Pancreas (tissue), 10 donors: ENCODE results near the gene ITGB7. TPM values are rescaled to one million over a fixed set of nuclear protein-coding genes. Genes with fewer than 3 reads are reported as not detected.

Experiments
- ATAC-seq, 4 donors: fragments of 200-7000 bp; cut with Tn5 transposase; one replicate each; pipeline versions ENCODE4 v1.8.0 to v1.9.1; 2020; ENCODE audit warnings: mild to moderate bottlenecking in 4 of 4, moderate library complexity in 4 of 4
- DNase-seq, 6 donors: peaks; one replicate each; pipeline ENCODE4 v3.0.0-alpha.2; 2020
- FAIRE-seq: peaks from 2 replicates; lab custom pipeline; 2012; peaks lifted over from hg19 to GRCh38; lab: Jason Lieb, UNC
- H3K27ac ChIP-seq, 4 donors: fragments of 200-600 bp; sonication (generic); 1 replicate in 3 of 4; 2 replicates in 1 of 4; pipeline versions ENCODE4 v1.5.0 to v1.8.0; 2020
- H3K27me3 ChIP-seq, 4 donors: fragments of 200-600 bp; one replicate each; pipeline ENCODE4 v1.8.0; 2021
- H3K36me3 ChIP-seq, 3 donors: fragments of 200-600 bp; sonication (generic) in 1 of 3; one replicate each; pipeline versions ENCODE4 v1.5.0 to v1.8.0; 2020 to 2021
- H3K4me1 ChIP-seq, 3 donors: fragments of 200-600 bp; one replicate each; pipeline ENCODE4 v1.8.0; 2021
- H3K4me3 ChIP-seq, 4 donors: fragments of 200-600 bp; sonication (generic) in 2 of 4; one replicate each; pipeline versions ENCODE4 v1.5.0 to v1.8.0; 2020 to 2021
- H3K9me3 ChIP-seq, 4 donors: fragments of 200-600 bp; one replicate each; pipeline ENCODE4 v1.8.0; 2021
- WGBS, 2 donors: extraction: QIAGEN DNeasy Blood & Tissue Kit; methylation state at CpG; one replicate each; pipeline ENCODE4 v1.1.7; 2013; 5-methylcytosine and 5-hydroxymethylcytosine counted together
- intact Hi-C, 3 donors: fragments of 100-400 bp; cut with DNase I; formaldehyde crosslinking; loops; one replicate each; pipeline versions ENCODE4 v1.11.1 to v1.14.2; 2022
- polyA plus RNA-seq, 2 donors: library from polyadenylated mRNA; stranded (reverse); fragments of 200-250 nt; gene quantifications; one replicate each; pipeline ENCODE4 v1.2.3, GENCODE V29; 2013
- total RNA-seq, 6 donors: library from RNA; stranded (reverse); fragmentation: NEBNext Ultra II Directional in 4 of 6; extraction: Animal tissue kit (Norgen Biotek cat#: 25700) in 4 of 6; gene quantifications; one replicate each; pipeline versions ENCODE4 v1.2.1 to v1.2.4, GENCODE V29; 2021 to 2023
- TF ChIP-seq, protein P1 (sequence below), 4 donors: fragments of 200-600 bp; sonication (generic) in 3 of 4; IDR thresholded peaks; one replicate each; pipeline versions ENCODE4 v1.5.0 to v1.8.0; 2021; ENCODE audit warnings: antibody characterized with exemption in 4 of 4
- donor health status: healthy with polysubstance abuse.
- donor health status: DM: no; HTN: no; CAD: no; lungs with moderate emphysema.
- donor health status: DM: no; HTN: no; CAD: no.
- donor health status: control.
- donor health status: control.
- donor health status: Bipolar disorder and iron deficiency.
- donor health status: DM: yes; HTN: yes; CAD: no.
- donor health status: DM: no; HTN: no; CAD: no.
- donor health status: DM: no; HTN: no; CAD: no.
- donor health status: DM: yes; HTN: yes; CAD: no.

The ITGB7 gene
- total and polyA plus RNA-seq, 8 donors, result 1.1 to 1.8 (median 1.6) TPM

GRCh38 chr12:53201177-53201541 is 5.9 kb downstream of the ITGB7 start:
- peaks cover 0 to 6% (median 0%) of the 10 kb centered on the region in 3 donors for H3K4me1 ChIP-seq
- FAIRE-seq (no peak), ATAC-seq (no peak), DNase-seq (no peak)
- no peaks in the 10 kb centered on the region for H3K36me3 ChIP-seq
- no peaks in the 10 kb centered on the region for H3K27me3 ChIP-seq
- no peak overlapping the region for H3K4me3 ChIP-seq
- TF ChIP-seq, protein P1, sequence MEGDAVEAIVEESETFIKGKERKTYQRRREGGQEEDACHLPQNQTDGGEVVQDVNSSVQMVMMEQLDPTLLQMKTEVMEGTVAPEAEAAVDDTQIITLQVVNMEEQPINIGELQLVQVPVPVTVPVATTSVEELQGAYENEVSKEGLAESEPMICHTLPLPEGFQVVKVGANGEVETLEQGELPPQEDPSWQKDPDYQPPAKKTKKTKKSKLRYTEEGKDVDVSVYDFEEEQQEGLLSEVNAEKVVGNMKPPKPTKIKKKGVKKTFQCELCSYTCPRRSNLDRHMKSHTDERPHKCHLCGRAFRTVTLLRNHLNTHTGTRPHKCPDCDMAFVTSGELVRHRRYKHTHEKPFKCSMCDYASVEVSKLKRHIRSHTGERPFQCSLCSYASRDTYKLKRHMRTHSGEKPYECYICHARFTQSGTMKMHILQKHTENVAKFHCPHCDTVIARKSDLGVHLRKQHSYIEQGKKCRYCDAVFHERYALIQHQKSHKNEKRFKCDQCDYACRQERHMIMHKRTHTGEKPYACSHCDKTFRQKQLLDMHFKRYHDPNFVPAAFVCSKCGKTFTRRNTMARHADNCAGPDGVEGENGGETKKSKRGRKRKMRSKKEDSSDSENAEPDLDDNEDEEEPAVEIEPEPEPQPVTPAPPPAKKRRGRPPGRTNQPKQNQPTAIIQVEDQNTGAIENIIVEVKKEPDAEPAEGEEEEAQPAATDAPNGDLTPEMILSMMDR (IDR thresholded peaks at IDR 0.05), result no peak
- intact Hi-C loops, result no loop called here
- H3K9me3 ChIP-seq, result no peaks in the 10 kb centered on the region
- H3K27ac ChIP-seq, result no peak overlapping the region
- WGBS, 2 donors, result 77 to 79% methylated on average over 1 of the region's 1 CpG

GRCh38 chr12:53200458-53201176 is 6.4 kb downstream of the ITGB7 start:
- TF ChIP-seq, protein P1 (IDR thresholded peaks at IDR 0.05), result no peak
- H3K27me3 ChIP-seq, result no peaks in the 10 kb centered on the region
- no peak for DNase-seq
- WGBS, 2 donors, result 80 to 87% methylated on average over 10 of the region's 10 CpGs
- no peak for ATAC-seq
- H3K4me1 ChIP-seq, result peaks cover 0 to 6% (median 0%) of the 10 kb centered on the region in 3 donors
- no peak for FAIRE-seq
- no peaks in the 10 kb centered on the region for H3K9me3 ChIP-seq
- H3K27ac ChIP-seq, result no peak overlapping the region
- no peaks in the 10 kb centered on the region for H3K36me3 ChIP-seq
- intact Hi-C loops, result no loop called here
- no peak overlapping the region for H3K4me3 ChIP-seq

- no peak for ATAC-seq
- peaks cover 0 to 6% (median 0%) of the 10 kb centered on the region in 3 donors for H3K4me1 ChIP-seq
- H3K27me3 ChIP-seq, result no peaks in the 10 kb centered on the region
- no peak for FAIRE-seq
- no peaks in the 10 kb centered on the region for H3K9me3 ChIP-seq
- DNase-seq, result no peak
- H3K4me3 ChIP-seq, result no peak overlapping the region
- TF ChIP-seq, protein P1 (IDR thresholded peaks at IDR 0.05), result no peak
- intact Hi-C loops, result no loop called here
- H3K36me3 ChIP-seq, result no peaks in the 10 kb centered on the region
- no peak overlapping the region for H3K27ac ChIP-seq
- 73 to 83% methylated on average over 2 of the region's 2 CpGs for WGBS, 2 donors
These were observed 7.0 kb downstream of the ITGB7 start for GRCh38 chr12:53200107-53200457.

- Histone ChIP-seq H3K27ac (no peak overlapping the region), H3K36me3 (no peaks in the 10 kb centered on the region), H3K4me3 (no peak overlapping the region), H3K27me3 (no peaks in the 10 kb centered on the region), H3K9me3 (no peaks in the 10 kb centered on the region), H3K4me1 (peaks cover 0 to 6% (median 0%) of the 10 kb centered on the region in 3 donors)
- WGBS, 2 donors, result 78 to 85% methylated on average over 3 of the region's 3 CpGs
- DNase-seq (no peak), ATAC-seq (no peak), FAIRE-seq (no peak)
- intact Hi-C loops, result loop anchor here in 2 of 3 donors (5.0 to 10.0 kb wide), 3 partner anchors 37 to 135 kb away; no protein-coding TSS in a partner anchor
- TF ChIP-seq, protein P1 (IDR thresholded peaks at IDR 0.05), result no peak
These were observed 7.4 kb downstream of the ITGB7 start for GRCh38 chr12:53199700-53200099.

DNA sequence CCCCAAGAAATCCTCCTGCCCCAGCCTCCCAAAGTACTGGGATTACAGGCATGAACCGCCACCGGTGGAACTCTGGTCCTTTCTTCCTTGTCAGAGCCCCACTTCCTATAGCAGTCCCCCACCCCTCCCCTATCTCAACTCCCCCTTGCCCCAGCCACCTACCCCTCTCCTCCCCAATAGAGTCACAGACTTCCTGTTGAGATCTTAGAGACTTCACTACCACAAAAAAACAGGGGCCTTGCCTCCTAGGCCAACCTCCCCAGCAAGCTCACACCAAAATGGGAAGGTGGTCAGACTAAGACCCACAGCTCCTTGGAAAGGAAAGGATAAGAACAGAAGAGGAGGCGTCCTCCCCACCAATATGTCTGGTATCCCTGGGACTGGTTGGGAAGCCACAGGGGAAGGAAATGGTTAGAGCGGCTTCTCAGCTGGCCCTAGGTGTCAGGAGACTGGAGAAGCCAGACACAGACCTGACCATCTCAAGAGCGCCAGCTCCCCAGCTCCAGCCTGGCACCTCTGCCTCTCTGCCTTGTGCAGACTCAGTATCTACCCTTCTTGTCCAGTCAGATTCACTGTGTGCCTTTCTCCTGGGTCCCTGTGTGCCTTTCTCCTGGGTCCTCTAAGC is 8.5 kb downstream of the ITGB7 start:
- FAIRE-seq (no peak), DNase-seq (no peak), ATAC-seq (no peak)
- Histone ChIP-seq H3K27ac (no peak overlapping the region), H3K4me3 (no peak overlapping the region), H3K9me3 (no peaks in the 10 kb centered on the region), H3K4me1 (peaks cover 0 to 6% (median 0%) of the 10 kb centered on the region in 3 donors), H3K36me3 (no peaks in the 10 kb centered on the region), H3K27me3 (no peaks in the 10 kb centered on the region)
- WGBS, 2 donors, result 75 to 85% methylated on average over 5 of the region's 5 CpGs
- intact Hi-C loops, result loop anchor here in 2 of 3 donors (5.0 to 10.0 kb wide), 3 partner anchors 36 to 134 kb away; no protein-coding TSS in a partner anchor
- TF ChIP-seq, protein P1 (IDR thresholded peaks at IDR 0.05), result no peak
